Fibroblast of mammary gland (primary cell): Measurements from ENCODE around the gene MECR.
A peak's percentile ranks its signal among the peaks of the same experiment; 100 is the strongest.
"Not testable (repeated sequence)": the region's sequence is repeated elsewhere in the genome, so short reads cannot be mapped to it uniquely, and the experiment has no call there.

Experiments used
- DNase-seq: peaks from one replicate; pipeline ENCODE4 v3.0.0-alpha.2; 2010; ENCODE audit warnings: low read depth
- H3K4me3 ChIP-seq: 2 replicates; pipeline ENCODE4 v1.5.1; 2011; ENCODE audit warnings: low read depth, mild to moderate bottlenecking, low read length, moderate library complexity; ENCODE audit not compliant: control insufficient read depth
- TF ChIP-seq, protein P1 (sequence below): conservative IDR thresholded peaks from 2 replicates; pipeline ENCODE4 v1.5.1; 2011; ENCODE audit warnings: low read depth, low read length, inconsistent platforms; ENCODE audit not compliant: control insufficient read depth, insufficient read depth

MECR gene

DNA sequence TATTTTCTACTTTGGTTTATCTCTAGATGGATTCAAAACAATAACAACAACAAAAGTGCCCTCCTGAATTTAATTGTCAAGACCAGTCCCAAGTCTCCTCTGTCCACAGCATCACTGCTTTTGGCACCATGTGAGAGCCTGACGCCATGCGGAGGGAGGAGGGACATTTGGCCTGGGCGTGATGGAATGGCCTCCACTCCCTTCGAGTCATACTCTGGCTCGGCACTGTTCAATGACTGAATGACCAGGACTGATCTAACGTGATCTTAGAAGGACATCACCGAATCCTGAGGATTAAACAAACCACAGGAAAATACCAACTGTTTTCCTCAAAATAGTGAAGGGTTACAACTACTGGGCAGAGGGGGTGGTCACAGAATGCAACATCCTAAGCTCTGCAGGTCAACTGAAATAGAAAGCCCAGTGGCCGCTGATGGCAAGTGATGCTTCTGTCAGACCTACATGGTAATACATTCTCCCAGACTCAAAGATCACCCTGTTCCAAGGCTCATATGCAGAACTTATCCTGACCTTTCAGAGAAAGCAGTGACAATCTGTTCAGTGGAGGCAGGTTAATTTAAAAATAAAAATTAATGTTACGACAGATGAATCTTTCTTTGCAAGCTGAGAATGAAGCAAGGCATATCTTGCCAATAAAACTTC, 68.1 kb downstream of the MECR start:
- DNase-seq, result peak; percentile 63
- no peak overlapping the region for H3K4me3 ChIP-seq
- TF ChIP-seq, protein P1, sequence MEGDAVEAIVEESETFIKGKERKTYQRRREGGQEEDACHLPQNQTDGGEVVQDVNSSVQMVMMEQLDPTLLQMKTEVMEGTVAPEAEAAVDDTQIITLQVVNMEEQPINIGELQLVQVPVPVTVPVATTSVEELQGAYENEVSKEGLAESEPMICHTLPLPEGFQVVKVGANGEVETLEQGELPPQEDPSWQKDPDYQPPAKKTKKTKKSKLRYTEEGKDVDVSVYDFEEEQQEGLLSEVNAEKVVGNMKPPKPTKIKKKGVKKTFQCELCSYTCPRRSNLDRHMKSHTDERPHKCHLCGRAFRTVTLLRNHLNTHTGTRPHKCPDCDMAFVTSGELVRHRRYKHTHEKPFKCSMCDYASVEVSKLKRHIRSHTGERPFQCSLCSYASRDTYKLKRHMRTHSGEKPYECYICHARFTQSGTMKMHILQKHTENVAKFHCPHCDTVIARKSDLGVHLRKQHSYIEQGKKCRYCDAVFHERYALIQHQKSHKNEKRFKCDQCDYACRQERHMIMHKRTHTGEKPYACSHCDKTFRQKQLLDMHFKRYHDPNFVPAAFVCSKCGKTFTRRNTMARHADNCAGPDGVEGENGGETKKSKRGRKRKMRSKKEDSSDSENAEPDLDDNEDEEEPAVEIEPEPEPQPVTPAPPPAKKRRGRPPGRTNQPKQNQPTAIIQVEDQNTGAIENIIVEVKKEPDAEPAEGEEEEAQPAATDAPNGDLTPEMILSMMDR, result no peak

DNA sequence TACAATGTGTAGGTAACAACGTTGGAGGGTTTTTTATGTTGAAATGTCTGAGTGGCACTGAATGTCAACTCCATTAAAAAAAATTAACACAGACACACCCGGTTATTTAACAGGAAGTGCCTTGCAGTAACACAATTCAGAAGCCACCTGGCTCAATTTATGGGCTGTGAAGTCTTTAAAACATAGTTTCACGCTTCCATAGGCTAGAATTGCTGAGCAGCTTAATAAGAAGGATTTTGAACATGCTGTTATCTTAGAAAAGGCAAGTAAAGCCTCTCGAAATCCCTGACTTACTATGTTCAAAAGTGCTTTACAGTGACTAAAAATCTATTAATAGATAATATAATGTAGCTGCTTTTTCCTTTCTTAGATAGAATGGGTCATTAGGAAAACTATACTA, 68.7 kb downstream of the MECR start:
- no peak for DNase-seq
- H3K4me3 ChIP-seq, result no peak overlapping the region
- TF ChIP-seq, protein P1, result no peak

DNA sequence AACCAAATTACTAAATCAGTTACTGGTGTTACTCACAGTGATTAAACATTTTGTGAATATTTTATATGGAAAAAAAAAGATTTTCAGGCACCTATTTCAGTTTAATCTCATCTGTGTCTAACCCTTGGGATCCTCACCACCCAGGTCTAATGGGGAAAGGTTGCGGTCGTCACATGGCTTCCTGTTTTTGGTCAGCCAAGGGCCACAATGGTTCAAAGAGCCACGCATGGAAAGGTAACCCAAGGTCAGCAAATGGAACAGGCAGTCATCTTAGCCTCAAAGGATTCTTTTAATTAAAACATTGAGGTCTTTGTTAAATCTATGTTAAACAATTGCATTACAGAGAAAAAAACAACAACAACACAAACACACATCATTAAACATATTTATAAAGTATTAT, 71.0 kb downstream of the MECR start:
- TF ChIP-seq, protein P1, result no peak
- no peak for DNase-seq
- no peak overlapping the region for H3K4me3 ChIP-seq

DNA sequence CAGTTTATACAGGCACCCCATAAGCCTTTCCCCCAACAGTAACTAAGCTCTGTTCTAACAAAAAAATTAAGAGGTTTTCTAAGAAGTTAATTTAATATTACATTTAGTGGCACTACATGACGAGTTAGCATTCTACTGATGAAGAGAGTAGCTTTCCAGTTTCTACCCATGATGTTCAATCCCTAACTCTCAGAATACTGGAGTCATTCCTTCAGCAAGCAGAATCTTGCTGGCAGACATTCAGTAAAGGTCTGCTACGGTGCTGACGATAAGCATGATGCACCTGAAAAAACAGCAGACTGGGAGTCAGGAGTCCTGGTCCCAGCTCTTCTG, 73.5 kb downstream of the MECR start:
- no peak overlapping the region for H3K4me3 ChIP-seq
- DNase-seq, result no peak
- TF ChIP-seq, protein P1, result no peak

DNA sequence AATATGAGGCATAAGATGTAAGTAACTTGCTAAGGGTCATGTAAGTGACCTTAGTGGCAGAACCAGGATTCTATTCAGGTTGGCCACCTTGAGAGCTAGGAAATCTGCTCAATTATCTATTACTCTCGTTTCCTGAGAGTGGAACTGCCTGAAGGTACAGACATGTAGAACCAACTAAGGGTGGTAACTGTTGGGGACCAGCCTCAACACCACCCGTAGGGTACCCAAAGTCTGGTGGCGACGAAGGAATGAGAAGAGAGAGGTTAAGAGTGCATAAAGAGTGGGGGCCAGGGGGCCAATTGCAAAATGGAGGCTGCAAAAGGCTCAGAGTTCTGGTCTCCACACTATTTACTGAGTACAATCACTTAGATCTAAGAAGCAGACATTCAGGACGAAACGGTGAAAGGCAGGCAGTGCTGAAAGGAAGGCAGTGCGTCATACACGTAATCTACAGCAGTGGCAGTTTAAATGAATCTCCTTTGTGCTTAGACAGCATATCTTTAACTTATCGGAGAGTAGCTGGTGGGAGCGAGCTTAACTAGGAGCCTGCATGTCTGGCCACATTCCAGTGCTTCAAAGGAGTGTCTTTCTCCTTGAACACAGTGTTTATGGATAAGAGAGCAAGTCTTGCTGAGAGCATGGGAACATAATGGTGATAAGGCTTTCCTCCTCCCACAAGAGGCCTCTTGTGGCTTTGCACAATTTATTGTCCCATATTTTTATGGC, 74.0 kb downstream of the MECR start:
- TF ChIP-seq, protein P1, result no peak
- DNase-seq, result no peak
- H3K4me3 ChIP-seq, result no peak overlapping the region

DNA sequence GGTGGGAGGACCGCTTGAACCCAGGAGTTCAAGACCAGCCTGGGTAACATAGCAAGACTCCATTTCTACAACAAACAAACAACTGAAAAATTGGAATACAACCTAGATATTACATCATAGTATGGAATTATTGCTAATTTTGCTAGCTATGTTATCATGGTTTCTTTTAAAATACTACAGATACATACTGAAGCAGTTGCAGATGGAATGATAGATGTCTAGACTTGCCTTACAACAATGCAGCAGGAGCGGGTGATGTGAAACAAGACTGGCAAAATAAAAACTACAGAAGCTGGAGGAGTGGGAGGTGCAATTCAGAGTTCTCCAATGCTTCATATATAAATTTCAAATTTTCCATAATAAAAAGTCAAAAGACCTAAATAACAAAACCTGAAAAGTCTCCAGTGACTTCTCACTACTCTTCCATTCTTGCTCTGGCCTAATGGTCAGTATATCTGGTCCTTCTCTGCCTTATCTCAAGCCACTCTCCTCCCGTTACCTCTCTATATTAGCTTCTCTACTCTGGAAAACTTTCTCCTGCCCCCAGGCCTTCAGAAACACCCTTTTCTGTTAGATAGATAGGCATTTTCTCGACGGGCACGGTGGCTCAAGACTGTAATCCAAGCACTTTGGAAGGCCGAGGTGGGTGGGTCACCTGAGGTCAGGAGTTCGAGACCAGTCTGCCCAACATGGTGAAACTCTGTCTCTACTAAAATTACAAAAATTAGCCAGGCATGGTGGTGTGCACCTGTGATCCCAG, 78.5 kb downstream of the MECR start:
- no peak overlapping the region for H3K4me3 ChIP-seq
- no peak for DNase-seq

DNA sequence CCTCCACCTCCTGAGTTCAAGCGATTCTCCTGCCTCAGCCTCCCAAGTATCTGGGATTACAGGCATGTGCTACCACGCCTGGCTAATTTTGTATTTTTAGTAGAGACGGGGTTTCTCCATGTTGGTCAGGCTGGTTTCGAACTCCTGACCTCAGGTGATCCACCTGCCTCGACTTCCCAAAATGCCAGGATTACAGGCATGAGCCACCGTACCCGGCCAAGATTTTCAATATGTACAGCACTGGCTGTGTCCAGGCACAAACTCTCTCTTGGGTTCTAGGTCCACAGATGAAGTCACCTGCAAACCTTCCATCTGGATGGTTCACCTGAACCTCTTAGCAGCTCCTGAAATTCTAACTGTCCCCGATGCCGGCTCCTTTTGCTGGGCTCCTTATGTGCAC, 80.4 kb downstream of the MECR start:
- not testable (repeated sequence) for DNase-seq, H3K4me3 ChIP-seq

More for the DNA sequence above, 78.5 kb downstream of the MECR start:
- TF ChIP-seq, protein P1, result no peak
